Activated CD8-positive, alpha-beta memory T cell treated with anti-CD3 and anti-CD28 coated beads for 48 hours (primary cell): ENCODE results near the gene SMAD1.

Source experiments
- DNase-seq, 3 experiments: peaks; one replicate each; pipeline ENCODE4 v3.0.0-alpha.2; 2020; ENCODE audit warnings: low read depth in 2 of 3, low spot score in 2 of 3

SMAD1 gene

GRCh38 chr4:145481164-145481941 lies at the start of gene SMAD1:
Gene SMAD1 (plus strand): TSS chr4:145481853. CDS start chr4:145514614, 32,761 bp downstream.
- DNase-seq, result peak; percentile 4 to 8 (median 7)

GRCh38 chr4:145433684-145434083 lies 48.0 kb upstream of the SMAD1 start:
- DNase-seq, result no peak

GRCh38 chr4:145435646-145436045 lies 46.0 kb upstream of the SMAD1 start:
- no peak for DNase-seq

- DNase-seq, result no peak
Measured at GRCh38 chr4:145436114-145436513, 45.5 kb upstream of the SMAD1 start.

- no peak for DNase-seq
Measured at GRCh38 chr4:145436796-145437195, 44.9 kb upstream of the SMAD1 start.

- DNase-seq, result no peak
Measured at GRCh38 chr4:145437466-145437865, 44.2 kb upstream of the SMAD1 start.

GRCh38 chr4:145438298-145438697 lies 43.4 kb upstream of the SMAD1 start:
- no peak for DNase-seq

- no peak for DNase-seq
Measured at GRCh38 chr4:145440292-145441007, 41.2 kb upstream of the SMAD1 start.

GRCh38 chr4:145446184-145446583 lies 35.5 kb upstream of the SMAD1 start:
- no peak for DNase-seq

- no peak for DNase-seq
Measured at GRCh38 chr4:145451895-145452294, 29.8 kb upstream of the SMAD1 start.

GRCh38 chr4:145452447-145453162 lies 29.0 kb upstream of the SMAD1 start:
- DNase-seq, result no peak

GRCh38 chr4:145453163-145453520 lies 28.5 kb upstream of the SMAD1 start:
- DNase-seq, result no peak

- DNase-seq, result no peak
Measured at GRCh38 chr4:145473203-145473602, 8.4 kb upstream of the SMAD1 start.

GRCh38 chr4:145480257-145480656 lies 1.4 kb upstream of the SMAD1 start:
- DNase-seq, result no peak

- peak in 1 of 3 experiments; percentile 5 for DNase-seq
Measured at GRCh38 chr4:145481942-145482208, 222 bp downstream of the SMAD1 start.

GRCh38 chr4:145482209-145483037 lies 770 bp downstream of the SMAD1 start:
- DNase-seq, result peak; percentile 40 to 54 (median 51)

- DNase-seq, result no peak
Measured at GRCh38 chr4:145483514-145483913, 1.9 kb downstream of the SMAD1 start.

- no peak for DNase-seq
Measured at GRCh38 chr4:145484225-145484846, 2.7 kb downstream of the SMAD1 start.

GRCh38 chr4:145485120-145485519 lies 3.5 kb downstream of the SMAD1 start:
- no peak for DNase-seq

GRCh38 chr4:145486603-145487002 lies 5.0 kb downstream of the SMAD1 start:
- DNase-seq, result no peak

- DNase-seq, result no peak
Measured at GRCh38 chr4:145487631-145488030, 6.0 kb downstream of the SMAD1 start.
